Measurements from ENCODE around the gene ELK4. TPM values are rescaled to one million over a fixed set of nuclear protein-coding genes. Genes with fewer than 3 reads are reported as not detected.
A peak's percentile ranks its signal among the peaks of the same experiment; 100 is the strongest.

ELK4 gene
- total and polyA plus RNA-seq, 2 of the 13 experiments (the other 11 are each of a cell fraction or from before 2014, with no cell fraction given) = 8.3 to 13.1 TPM

GRCh38 chr1:205631768-205632668 lies at the start of gene ELK4 (continued):
- TF ChIP-seq HMGXB3 (CRISPR knock-in tag; IDR thresholded peaks at IDR 0.05; ENCODE audit: borderline replicate concordance) = peak; percentile 81
- TF ChIP-seq CCAR2 (optimal IDR thresholded peaks at IDR 0.05; ENCODE audit: low read depth, low read length) = no peak
- no peak for TF ChIP-seq ZBTB42 (CRISPR knock-in tag; IDR thresholded peaks at IDR 0.05)
- peak; percentile 84 for TF ChIP-seq STAG1 (CRISPR knock-in tag; IDR thresholded peaks at IDR 0.05)
- TF ChIP-seq ZNF567 (CRISPR knock-in tag; IDR thresholded peaks at IDR 0.05; ENCODE audit: borderline replicate concordance) = no peak
- TF ChIP-seq POLR2AphosphoS5 (IDR thresholded peaks at IDR 0.05; ENCODE audit: low read depth, low read length) = peak; percentile 91
- TF ChIP-seq ZNF383 (CRISPR knock-in tag; IDR thresholded peaks at IDR 0.05; ENCODE audit: borderline replicate concordance) = no peak
- TF ChIP-seq KAT8 (CRISPR knock-in tag; IDR thresholded peaks at IDR 0.05) = peak; percentile 92
- TF ChIP-seq ZNF414 (CRISPR knock-in tag; IDR thresholded peaks at IDR 0.05) = no peak
- TF ChIP-seq RNF2 (conservative IDR thresholded peaks at IDR 0.05; ENCODE audit: low read depth) = 0 out of 2 replicates have a peak, but pooled peaks have one; percentile 32
- TF ChIP-seq HNF1B (CRISPR knock-in tag; IDR thresholded peaks at IDR 0.05) = peak; percentile 88
- TF ChIP-seq CREM (IDR thresholded peaks at IDR 0.05) = peak; percentile 89
- TF ChIP-seq CREM (CRISPR knock-in tag; IDR thresholded peaks at IDR 0.05) = peak; percentile 58; the same call in 1 of the 2 replicates
- peak; percentile 38; the same call in 1 of the 2 replicates for TF ChIP-seq THAP9 (CRISPR knock-in tag; IDR thresholded peaks at IDR 0.05; ENCODE audit: borderline replicate concordance)
- peak; percentile 93 for TF ChIP-seq TARDBP (CRISPR knock-in tag; IDR thresholded peaks at IDR 0.05)
- peak; percentile 67; the same call in 1 of the 2 replicates for TF ChIP-seq ZNF614 (CRISPR knock-in tag; IDR thresholded peaks at IDR 0.05; ENCODE audit: borderline replicate concordance)
- peak; percentile 96 for TF ChIP-seq GABPB1 (CRISPR knock-in tag; IDR thresholded peaks at IDR 0.05)
- no peak for TF ChIP-seq PTBP1 (IDR thresholded peaks at IDR 0.05; ENCODE audit: low read depth, low read length, poor library complexity, severe bottlenecking)
- TF ChIP-seq ZNF589 (CRISPR knock-in tag; conservative IDR thresholded peaks at IDR 0.05) = no peak; the same call in 1 of the 2 replicates
